HCT116 (cell line): ENCODE results near the gene CASP6. TPM values are rescaled to one million over a fixed set of nuclear protein-coding genes. Genes with fewer than 3 reads are reported as not detected.

ENCODE experiments used
- ATAC-seq: fragments of 200-7000 bp; cut with Tn5 transposase; 2 replicates; pipeline ENCODE4 v1.9.1; 2020; ENCODE audit warnings: mild to moderate bottlenecking, moderate library complexity
- BruUV-seq: library from RNA; stranded (reverse); fragments of 400-500 nt; replicated peaks from 2 replicates; lab custom pipeline; 2021; lab: Mats Ljungman, UMichigan
- CTCF ChIA-PET: fragments of 300-600 bp; sonication (Branson Sonifier 250); formaldehyde crosslinking; loops from one replicate; lab custom pipeline; 2021; ENCODE audit warnings: antibody characterized with exemption; lab: Charles Lee
- POLR2A ChIA-PET: fragments of 300-600, 350-600 bp; sonication (Branson Sonifier 250); formaldehyde crosslinking; loops from one replicate; lab custom pipeline; 2021; ENCODE audit warnings: antibody characterized with exemption; lab: Charles Lee
- RAD21 ChIA-PET, 2 experiments: fragments of 300-600 bp; sonication (Branson Sonifier 250); formaldehyde crosslinking; loops; one replicate each; lab custom pipeline; 2023; ENCODE audit warnings: low total read pairs in 2 of 2; ENCODE audit not compliant: uncharacterized antibody in 2 of 2, unreplicated experiment in 2 of 2, low non-redundant PET in 1 of 2; lab: Charles Lee
- DNase-seq: peaks from one replicate; pipeline ENCODE4 v3.0.0-alpha.2; 2010; ENCODE audit warnings: low read depth, low spot score
- H2AFZ ChIP-seq: fragments of 200-600 bp; shearing (Covaris generic), sonication (generic); 2 replicates; pipeline ENCODE4 v1.6.1; 2017; ENCODE audit warnings: low read depth, mixed run types, mixed read lengths, antibody characterized with exemption, low read length; ENCODE audit not compliant: poor library complexity, severe bottlenecking
- H3K27ac ChIP-seq: 2 replicates; pipeline ENCODE4 v1.5.1; 2012; ENCODE audit warnings: low read depth, low read length
- H3K27me3 ChIP-seq: fragments of 200-600 bp; sonication (generic); 2 replicates; pipeline ENCODE4 v1.6.1; 2016; ENCODE audit warnings: mixed run types, low read length, mixed read lengths; ENCODE audit not compliant: insufficient read depth
- H3K36me3 ChIP-seq, 2 experiments: fragments of 200-500 bp in 1 of 2; fragments of 200-600 bp in 1 of 2; sonication (Bioruptor generic) in 1 of 2; sonication (generic) in 1 of 2; 2 replicates each; pipeline versions ENCODE4 v1.5.1 to v1.6.1; 2014 to 2016; ENCODE audit warnings: low read length in 2 of 2, inconsistent platforms in 1 of 2, mixed read lengths in 1 of 2, mixed run types in 1 of 2; ENCODE audit not compliant: insufficient read depth in 2 of 2, control insufficient read depth in 1 of 2
- H3K4me1 ChIP-seq, 2 experiments: fragments of 200-600 bp in 1 of 2; sonication (generic) in 1 of 2; 2 replicates each; pipeline versions ENCODE4 v1.5.1 to v1.6.1; 2012 to 2017; ENCODE audit warnings: low read length in 2 of 2, inconsistent platforms in 1 of 2, mild to moderate bottlenecking in 1 of 2, mixed read lengths in 1 of 2, mixed run types in 1 of 2, moderate library complexity in 1 of 2; ENCODE audit not compliant: insufficient read depth in 2 of 2, control insufficient read depth in 1 of 2
- H3K4me2 ChIP-seq: fragments of 200-600 bp; sonication (generic); 2 replicates; pipeline ENCODE4 v1.6.1; 2017; ENCODE audit warnings: mixed run types, low read length, mixed read lengths
- H3K4me3 ChIP-seq, 2 experiments: fragments of 200-600 bp in 1 of 2; sonication (generic) in 1 of 2; replicated peaks in 1 of 2; 2 replicates each; pipeline ENCODE4 v1.5.1; 2011 to 2016; ENCODE audit warnings: low read length in 2 of 2, control low read depth in 1 of 2, low read depth in 1 of 2, mild to moderate bottlenecking in 1 of 2, mixed read lengths in 1 of 2, mixed run types in 1 of 2
- H3K79me2 ChIP-seq: fragments of 200-600 bp; sonication (generic); 2 replicates; pipeline ENCODE4 v1.6.1; 2017; ENCODE audit warnings: mild to moderate bottlenecking, mixed run types, low read length, moderate library complexity, mixed read lengths; ENCODE audit not compliant: insufficient read depth
- H3K9ac ChIP-seq: fragments of 200-600 bp; sonication (generic); 2 replicates; pipeline ENCODE4 v1.6.1; 2016; ENCODE audit warnings: low read length, mixed read lengths
- H3K9me2 ChIP-seq: fragments of 200-600 bp; sonication (generic), shearing (Covaris generic); 2 replicates; pipeline ENCODE4 v1.6.1; 2017; ENCODE audit warnings: mixed run types, mild to moderate bottlenecking, moderate library complexity; ENCODE audit not compliant: insufficient read depth
- H3K9me3 ChIP-seq, 2 experiments: fragments of 200-500 bp in 1 of 2; fragments of 200-600 bp in 1 of 2; sonication (Bioruptor generic) in 1 of 2; sonication (generic) in 1 of 2; 2 replicates each; pipeline ENCODE4 v1.6.1; 2014 to 2017; ENCODE audit warnings: low read length in 2 of 2, mixed read lengths in 2 of 2, inconsistent platforms in 1 of 2, low read depth in 1 of 2, mild to moderate bottlenecking in 1 of 2, mixed run types in 1 of 2, moderate library complexity in 1 of 2; ENCODE audit not compliant: control insufficient read depth in 1 of 2, insufficient read depth in 1 of 2
- H4K20me1 ChIP-seq: fragments of 200-600 bp; sonication (generic), shearing (Covaris generic); 2 replicates; pipeline ENCODE4 v1.6.1; 2017; ENCODE audit warnings: mixed run types, mild to moderate bottlenecking, moderate library complexity; ENCODE audit not compliant: insufficient read depth
- CBX3 ChIP-seq: IDR thresholded peaks from 2 replicates; pipeline ENCODE4 v1.6.1; 2012; ENCODE audit warnings: low read depth
- EGR1 ChIP-seq: IDR thresholded peaks from 2 replicates; pipeline ENCODE4 v1.6.1; 2012; ENCODE audit warnings: low read depth
- ELF1 ChIP-seq: IDR thresholded peaks from 2 replicates; pipeline ENCODE4 v1.6.1; 2012; ENCODE audit warnings: low read depth, borderline replicate concordance
- EZH2 ChIP-seq: fragments of 200-600 bp; sonication (generic); IDR thresholded peaks from 2 replicates; pipeline ENCODE4 v1.6.1; 2017; ENCODE audit warnings: antibody characterized with exemption, mixed run types
- POLR2AphosphoS5 ChIP-seq: IDR thresholded peaks from 2 replicates; pipeline ENCODE4 v1.6.1; 2011; ENCODE audit warnings: mild to moderate bottlenecking, low read depth, low read length, moderate library complexity
- SIN3A ChIP-seq: IDR thresholded peaks from 2 replicates; pipeline ENCODE4 v1.6.1; 2012; ENCODE audit warnings: low read depth
- SP1 ChIP-seq: IDR thresholded peaks from 2 replicates; pipeline ENCODE4 v1.6.1; 2012; ENCODE audit warnings: low read depth
- SRF ChIP-seq: IDR thresholded peaks from 2 replicates; pipeline ENCODE4 v1.6.1; 2012; ENCODE audit warnings: low read depth
- TCF7L2 ChIP-seq: IDR thresholded peaks from 2 replicates; pipeline ENCODE4 v1.7.0; 2011; ENCODE audit warnings: borderline replicate concordance, inconsistent platforms; ENCODE audit not compliant: insufficient read depth, insufficient read length; ENCODE audit errors: extremely low read depth
- YY1 ChIP-seq: IDR thresholded peaks from 2 replicates; pipeline ENCODE4 v1.6.1; 2011; ENCODE audit warnings: low read length, low read depth, moderate library complexity, mild to moderate bottlenecking; ENCODE audit not compliant: insufficient replicate concordance; ENCODE audit errors: extremely low read depth
- ZFX ChIP-seq: fragments of 450-650 bp; IDR thresholded peaks from 2 replicates; pipeline ENCODE4 v1.6.1; 2017
- intact Hi-C: fragments of 100-400 bp; cut with micrococcal nuclease; formaldehyde crosslinking; loops from 2 replicates; pipeline ENCODE4 v1.10.0; 2022
- total RNA-seq: library from RNA; stranded (reverse); gene quantifications from one replicate; pipeline ENCODE4 v1.2.1, GENCODE V29; 2021; ENCODE audit not compliant: unreplicated experiment
- TF ChIP-seq, protein P1 (sequence below), 3 experiments: fragments of 200-600 bp in 1 of 3; sonication (generic) in 1 of 3; IDR thresholded peaks in 2 of 3; conservative IDR thresholded peaks in 1 of 3; 2 replicates each; pipeline ENCODE4 v1.5.1; 2012 to 2017; ENCODE audit warnings: low read depth in 2 of 3, low read length in 2 of 3, antibody characterized with exemption in 1 of 3, borderline replicate concordance in 1 of 3, control low read depth in 1 of 3, mild to moderate bottlenecking in 1 of 3, mixed read lengths in 1 of 3, mixed run types in 1 of 3, moderate library complexity in 1 of 3; ENCODE audit not compliant: insufficient read depth in 1 of 3
- TF ChIP-seq, protein P2 (sequence below): IDR thresholded peaks from 2 replicates; pipeline ENCODE4 v1.6.1; 2011; ENCODE audit warnings: mild to moderate bottlenecking, low read length, moderate library complexity; ENCODE audit not compliant: insufficient replicate concordance; ENCODE audit errors: extremely low read depth
- TF ChIP-seq, protein P3 (sequence below): IDR thresholded peaks from 2 replicates; pipeline ENCODE4 v1.6.1; 2012; ENCODE audit warnings: low read depth

CASP6 gene
- total RNA-seq, 1 experiment from 2014 or later, result 18.1 TPM

DNA sequence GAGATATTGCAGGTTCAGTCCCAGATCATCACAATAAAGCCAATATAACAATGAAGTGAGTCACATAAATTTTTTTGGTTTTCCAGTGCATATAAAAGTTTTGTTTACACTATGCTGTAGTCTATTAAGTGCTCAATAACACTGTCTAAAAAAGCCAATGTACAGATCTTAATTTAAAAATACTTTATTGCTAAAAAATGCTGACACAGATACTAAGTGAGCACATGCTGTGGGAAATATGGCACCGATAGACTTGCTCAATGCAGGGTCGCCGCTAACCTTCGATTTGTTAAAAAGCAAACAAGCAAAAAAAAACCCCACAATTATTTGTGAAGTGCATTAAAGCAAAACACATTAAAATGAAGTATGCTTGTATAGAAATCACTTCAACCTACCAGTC is 16.4 kb upstream of the CASP6 start:
- no peak for ATAC-seq
- no peak overlapping the region for H3K4me3 ChIP-seq
- no peak for TF ChIP-seq POLR2AphosphoS5
- TF ChIP-seq, protein P1, sequence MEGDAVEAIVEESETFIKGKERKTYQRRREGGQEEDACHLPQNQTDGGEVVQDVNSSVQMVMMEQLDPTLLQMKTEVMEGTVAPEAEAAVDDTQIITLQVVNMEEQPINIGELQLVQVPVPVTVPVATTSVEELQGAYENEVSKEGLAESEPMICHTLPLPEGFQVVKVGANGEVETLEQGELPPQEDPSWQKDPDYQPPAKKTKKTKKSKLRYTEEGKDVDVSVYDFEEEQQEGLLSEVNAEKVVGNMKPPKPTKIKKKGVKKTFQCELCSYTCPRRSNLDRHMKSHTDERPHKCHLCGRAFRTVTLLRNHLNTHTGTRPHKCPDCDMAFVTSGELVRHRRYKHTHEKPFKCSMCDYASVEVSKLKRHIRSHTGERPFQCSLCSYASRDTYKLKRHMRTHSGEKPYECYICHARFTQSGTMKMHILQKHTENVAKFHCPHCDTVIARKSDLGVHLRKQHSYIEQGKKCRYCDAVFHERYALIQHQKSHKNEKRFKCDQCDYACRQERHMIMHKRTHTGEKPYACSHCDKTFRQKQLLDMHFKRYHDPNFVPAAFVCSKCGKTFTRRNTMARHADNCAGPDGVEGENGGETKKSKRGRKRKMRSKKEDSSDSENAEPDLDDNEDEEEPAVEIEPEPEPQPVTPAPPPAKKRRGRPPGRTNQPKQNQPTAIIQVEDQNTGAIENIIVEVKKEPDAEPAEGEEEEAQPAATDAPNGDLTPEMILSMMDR (IDR thresholded peaks at IDR 0.05 in 2 of 3, conservative IDR thresholded peaks at IDR 0.05 in 1 of 3; ENCODE audit: borderline replicate concordance in 1 of 3, insufficient read depth in 1 of 3, low read depth in 2 of 3, low read length in 2 of 3), result no peak
- TF ChIP-seq CBX3, result no peak
- no peak for TF ChIP-seq SRF
- TF ChIP-seq TCF7L2, result no peak
- TF ChIP-seq SIN3A, result no peak
- TF ChIP-seq YY1, result no peak
- no peak for TF ChIP-seq EGR1
- TF ChIP-seq EZH2, result no peak
- TF ChIP-seq, protein P2, sequence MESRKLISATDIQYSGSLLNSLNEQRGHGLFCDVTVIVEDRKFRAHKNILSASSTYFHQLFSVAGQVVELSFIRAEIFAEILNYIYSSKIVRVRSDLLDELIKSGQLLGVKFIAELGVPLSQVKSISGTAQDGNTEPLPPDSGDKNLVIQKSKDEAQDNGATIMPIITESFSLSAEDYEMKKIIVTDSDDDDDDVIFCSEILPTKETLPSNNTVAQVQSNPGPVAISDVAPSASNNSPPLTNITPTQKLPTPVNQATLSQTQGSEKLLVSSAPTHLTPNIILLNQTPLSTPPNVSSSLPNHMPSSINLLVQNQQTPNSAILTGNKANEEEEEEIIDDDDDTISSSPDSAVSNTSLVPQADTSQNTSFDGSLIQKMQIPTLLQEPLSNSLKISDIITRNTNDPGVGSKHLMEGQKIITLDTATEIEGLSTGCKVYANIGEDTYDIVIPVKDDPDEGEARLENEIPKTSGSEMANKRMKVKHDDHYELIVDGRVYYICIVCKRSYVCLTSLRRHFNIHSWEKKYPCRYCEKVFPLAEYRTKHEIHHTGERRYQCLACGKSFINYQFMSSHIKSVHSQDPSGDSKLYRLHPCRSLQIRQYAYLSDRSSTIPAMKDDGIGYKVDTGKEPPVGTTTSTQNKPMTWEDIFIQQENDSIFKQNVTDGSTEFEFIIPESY, result no peak
- TF ChIP-seq, protein P3, sequence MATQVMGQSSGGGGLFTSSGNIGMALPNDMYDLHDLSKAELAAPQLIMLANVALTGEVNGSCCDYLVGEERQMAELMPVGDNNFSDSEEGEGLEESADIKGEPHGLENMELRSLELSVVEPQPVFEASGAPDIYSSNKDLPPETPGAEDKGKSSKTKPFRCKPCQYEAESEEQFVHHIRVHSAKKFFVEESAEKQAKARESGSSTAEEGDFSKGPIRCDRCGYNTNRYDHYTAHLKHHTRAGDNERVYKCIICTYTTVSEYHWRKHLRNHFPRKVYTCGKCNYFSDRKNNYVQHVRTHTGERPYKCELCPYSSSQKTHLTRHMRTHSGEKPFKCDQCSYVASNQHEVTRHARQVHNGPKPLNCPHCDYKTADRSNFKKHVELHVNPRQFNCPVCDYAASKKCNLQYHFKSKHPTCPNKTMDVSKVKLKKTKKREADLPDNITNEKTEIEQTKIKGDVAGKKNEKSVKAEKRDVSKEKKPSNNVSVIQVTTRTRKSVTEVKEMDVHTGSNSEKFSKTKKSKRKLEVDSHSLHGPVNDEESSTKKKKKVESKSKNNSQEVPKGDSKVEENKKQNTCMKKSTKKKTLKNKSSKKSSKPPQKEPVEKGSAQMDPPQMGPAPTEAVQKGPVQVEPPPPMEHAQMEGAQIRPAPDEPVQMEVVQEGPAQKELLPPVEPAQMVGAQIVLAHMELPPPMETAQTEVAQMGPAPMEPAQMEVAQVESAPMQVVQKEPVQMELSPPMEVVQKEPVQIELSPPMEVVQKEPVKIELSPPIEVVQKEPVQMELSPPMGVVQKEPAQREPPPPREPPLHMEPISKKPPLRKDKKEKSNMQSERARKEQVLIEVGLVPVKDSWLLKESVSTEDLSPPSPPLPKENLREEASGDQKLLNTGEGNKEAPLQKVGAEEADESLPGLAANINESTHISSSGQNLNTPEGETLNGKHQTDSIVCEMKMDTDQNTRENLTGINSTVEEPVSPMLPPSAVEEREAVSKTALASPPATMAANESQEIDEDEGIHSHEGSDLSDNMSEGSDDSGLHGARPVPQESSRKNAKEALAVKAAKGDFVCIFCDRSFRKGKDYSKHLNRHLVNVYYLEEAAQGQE, result no peak
- no peak for TF ChIP-seq ZFX
- no peak for TF ChIP-seq SP1
- no peak for TF ChIP-seq ELF1
- peaks cover 0 to 18% of the 10 kb centered on the region in 2 experiments; a peak in 2 of 4 replicates for H3K4me1 ChIP-seq
- H4K20me1 ChIP-seq, result no peaks in the 10 kb centered on the region
- ChIA-PET POLR2A (no interaction called here), CTCF (no interaction called here), RAD21 (no interaction called here)
- H3K9me3 ChIP-seq, result no peaks in the 10 kb centered on the region
- no peak for DNase-seq
- H3K36me3 ChIP-seq, result peaks cover 6 to 15% of the 10 kb centered on the region in 2 experiments
- H3K9me2 ChIP-seq, result no peaks in the 10 kb centered on the region
- no peak overlapping the region for H3K4me2 ChIP-seq
- no TSS peak for BruUV-seq
- H3K9ac ChIP-seq, result no peak overlapping the region
- H3K27me3 ChIP-seq, result no peaks in the 10 kb centered on the region
- H3K27ac ChIP-seq, result no peak overlapping the region
- peaks cover 50% of the 10 kb centered on the region for H3K79me2 ChIP-seq
- no peak overlapping the region for H2AFZ ChIP-seq
- intact Hi-C loops, result no loop called here
